SK-MEL-5 (cell line): ENCODE results near the gene PRKAG3. TPM values are rescaled to one million over a fixed set of nuclear protein-coding genes. Genes with fewer than 3 reads are reported as not detected.

Experiments used
- DNase-seq: peaks from one replicate; pipeline ENCODE4 v3.0.0-alpha.2; 2016; ENCODE audit warnings: low read depth, low spot score
- in situ Hi-C: cut with HindIII; loops from 2 replicates; pipeline ENCODE4 v1.10.0; 2016; ENCODE audit warnings: low sequenced_read_pairs, high pct_unique_total_duplicates, low pct_unique_long_range_greater_than_20kb
- total RNA-seq: library from RNA; depleted of rRNA; stranded (reverse); fragments of >200 nt; shearing (Covaris generic); gene quantifications from 2 replicates; pipeline ENCODE4 v1.2.3, GENCODE V29; 2014

PRKAG3 gene
- total RNA-seq, 1 experiment from 2014 or later: not detected

DNA sequence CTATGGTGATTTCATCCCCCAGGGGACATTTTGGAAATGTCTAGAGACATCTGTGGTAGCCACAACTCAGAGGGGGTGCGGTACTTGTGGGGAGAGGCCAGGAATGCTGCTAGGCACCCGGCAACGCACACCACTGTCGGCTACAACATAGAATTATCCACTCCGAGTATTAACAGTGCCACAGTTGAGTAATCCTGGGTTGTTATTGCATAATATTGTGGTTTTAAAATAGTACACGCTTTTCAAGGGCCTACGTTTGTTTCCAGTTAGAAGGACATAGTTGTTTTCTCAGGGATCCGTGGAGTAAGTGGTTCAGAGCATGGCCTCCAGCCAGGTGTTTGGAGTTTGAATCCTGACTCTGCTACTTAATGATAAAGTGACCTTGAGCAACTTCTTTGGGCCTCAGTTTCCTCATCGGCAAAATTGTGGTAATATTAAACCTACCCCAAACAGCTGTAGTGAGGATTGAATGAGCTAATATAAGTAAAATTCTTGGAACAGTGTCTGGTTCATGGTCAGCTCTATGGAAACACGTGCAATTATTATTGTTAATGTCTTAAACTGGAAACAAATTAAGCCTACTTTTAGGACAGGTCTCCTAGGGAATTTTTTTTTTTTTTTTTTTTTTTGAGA lies 25.1 kb downstream of the PRKAG3 start:
- peak; percentile 94 for DNase-seq
- in situ Hi-C loops: no loop called here

DNA sequence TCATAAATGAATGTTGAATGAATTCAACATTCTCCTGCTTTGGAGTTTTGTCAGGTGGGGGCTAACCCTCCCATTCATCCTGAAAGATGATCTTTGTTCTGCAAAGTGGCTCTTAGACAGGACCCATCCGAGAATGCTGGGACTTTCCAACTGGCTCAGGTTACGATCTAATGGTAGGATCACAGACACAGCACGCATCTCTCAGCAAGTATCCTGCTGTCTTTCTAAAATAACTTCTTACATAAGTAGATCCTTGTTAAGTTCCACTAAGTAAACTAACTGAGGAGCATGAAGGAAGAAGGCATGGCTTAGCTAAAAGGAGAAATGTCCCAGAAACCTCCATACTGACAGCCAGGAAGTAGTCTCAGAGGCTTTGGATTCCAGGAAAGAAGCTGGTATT lies 26.0 kb downstream of the PRKAG3 start:
- peak; percentile 92 for DNase-seq
- in situ Hi-C loops: no loop called here

DNA sequence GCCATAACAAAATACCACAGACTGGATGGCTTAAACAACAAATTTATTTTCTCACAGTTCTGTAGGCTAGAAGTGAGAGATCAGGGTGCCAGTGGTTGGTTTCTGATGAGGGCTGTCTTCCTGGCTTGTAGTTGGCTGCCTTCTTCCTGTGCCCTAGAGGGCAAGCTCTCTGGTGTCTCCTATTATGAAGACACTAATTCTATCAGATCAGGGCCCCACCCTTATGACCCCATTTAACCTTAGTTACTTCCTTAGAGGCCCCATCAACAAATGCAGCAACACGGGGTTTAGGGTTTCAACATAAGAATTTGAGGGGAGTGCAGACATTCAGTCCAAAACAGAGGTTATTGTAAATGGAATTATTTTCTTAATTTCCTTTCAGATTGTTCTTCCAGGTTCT lies 26.8 kb downstream of the PRKAG3 start:
- in situ Hi-C loops: no loop called here
- DNase-seq: no peak

DNA sequence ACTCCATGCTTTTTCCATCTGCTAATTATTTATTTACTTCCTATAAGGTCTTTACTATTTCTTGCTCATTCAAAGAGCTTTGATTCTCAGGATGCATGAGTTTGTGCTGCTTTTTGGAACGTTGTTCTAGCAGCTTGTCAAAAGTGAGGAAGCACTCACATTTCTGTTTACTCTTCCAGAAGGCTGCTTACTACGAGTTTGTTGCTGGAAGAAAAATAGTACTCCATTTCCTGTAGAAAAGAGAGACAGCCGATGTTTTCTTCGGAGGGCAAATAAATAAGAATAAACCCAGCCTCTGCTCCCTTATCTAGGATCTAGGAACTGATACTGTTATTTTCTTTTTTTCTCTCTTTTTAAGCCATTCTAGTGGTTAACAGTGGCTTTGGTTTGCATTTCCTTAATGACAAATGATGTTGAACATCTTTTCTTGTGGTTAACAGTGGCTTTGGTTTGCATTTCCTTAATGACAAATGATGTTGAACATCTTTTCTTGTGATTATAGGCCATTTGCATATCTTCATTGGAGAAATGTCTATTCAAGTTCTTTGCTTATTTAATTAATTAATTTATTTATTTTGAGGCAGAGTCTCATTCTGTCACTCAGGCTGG lies 29.1 kb downstream of the PRKAG3 start:
- no peak for DNase-seq
- in situ Hi-C loops: no loop called here

DNA sequence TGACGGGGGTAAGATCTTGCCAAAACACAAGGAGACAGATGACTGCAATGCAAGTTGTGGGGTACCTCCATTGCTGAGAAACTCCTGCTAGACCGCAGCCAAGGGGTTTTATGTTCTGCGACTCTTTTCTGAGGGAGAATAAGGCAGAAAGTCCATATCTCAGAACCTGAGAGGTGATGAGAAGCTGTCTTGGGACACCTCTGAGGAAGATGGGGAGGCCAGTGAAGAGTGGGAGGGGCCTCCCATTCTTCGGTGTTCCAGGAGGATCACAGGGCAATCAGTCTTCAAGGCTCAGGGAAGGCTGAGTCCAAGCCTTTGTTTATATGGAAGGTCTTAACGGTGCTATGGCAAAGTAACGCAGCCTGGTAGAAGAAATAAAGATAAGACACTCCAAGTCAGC lies 31.6 kb downstream of the PRKAG3 start:
- in situ Hi-C loops: no loop called here
- DNase-seq: no peak

DNA sequence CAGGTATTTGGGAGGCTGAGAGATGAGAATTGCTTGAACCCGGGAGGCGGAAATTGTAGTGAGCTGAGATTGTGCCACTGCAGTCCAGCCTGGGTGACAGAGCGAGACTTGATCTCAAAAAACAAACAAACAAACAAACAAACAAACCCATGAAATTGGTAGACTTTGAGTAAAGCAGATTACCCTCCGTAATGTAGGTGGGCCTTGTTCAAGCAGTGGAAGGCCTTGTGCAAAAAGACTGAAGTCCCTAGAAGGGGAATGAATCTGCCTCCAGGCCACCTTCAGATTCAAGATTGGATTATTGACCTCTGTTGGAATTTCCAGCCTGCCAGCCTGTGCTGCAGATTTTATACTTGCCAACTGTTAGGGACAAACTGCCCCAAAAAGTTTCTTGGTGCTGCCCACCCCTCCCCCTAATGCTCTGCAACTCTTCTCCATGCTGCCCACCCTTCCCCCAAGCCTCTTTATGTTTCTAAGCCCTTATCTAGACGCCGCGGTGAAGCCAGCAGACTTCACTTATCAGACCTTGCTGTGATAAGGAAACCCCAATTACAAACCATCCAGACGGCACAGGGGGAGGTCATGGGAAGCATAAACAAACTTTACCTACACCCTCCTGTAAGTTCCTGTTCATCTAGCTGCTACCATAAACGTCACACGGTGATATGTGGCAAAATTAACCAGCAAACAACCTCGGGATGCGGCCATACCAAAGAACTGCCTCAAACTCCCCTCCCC lies 32.7 kb downstream of the PRKAG3 start:
- DNase-seq: no peak
- in situ Hi-C loops: no loop called here

DNA sequence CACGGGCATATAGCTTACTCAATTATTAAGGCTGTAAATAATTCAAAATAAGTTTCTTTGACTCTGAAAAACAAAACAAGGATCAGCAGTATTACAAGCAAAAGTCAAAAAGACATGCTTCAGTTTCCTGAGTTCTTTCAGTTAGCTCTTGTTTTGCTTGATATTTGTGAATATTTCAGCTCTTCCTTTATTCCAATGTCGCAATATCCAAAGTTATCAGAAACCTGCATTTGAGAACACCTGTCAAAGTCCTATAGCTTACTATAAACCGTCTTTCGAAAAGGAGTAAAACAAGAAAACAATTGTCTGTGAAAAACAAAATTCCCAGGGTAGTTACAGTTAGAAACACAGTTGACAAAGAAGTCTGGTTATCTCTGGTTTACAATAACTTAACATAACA lies 34.9 kb downstream of the PRKAG3 start:
- no peak for DNase-seq
- in situ Hi-C loops: no loop called here

DNA sequence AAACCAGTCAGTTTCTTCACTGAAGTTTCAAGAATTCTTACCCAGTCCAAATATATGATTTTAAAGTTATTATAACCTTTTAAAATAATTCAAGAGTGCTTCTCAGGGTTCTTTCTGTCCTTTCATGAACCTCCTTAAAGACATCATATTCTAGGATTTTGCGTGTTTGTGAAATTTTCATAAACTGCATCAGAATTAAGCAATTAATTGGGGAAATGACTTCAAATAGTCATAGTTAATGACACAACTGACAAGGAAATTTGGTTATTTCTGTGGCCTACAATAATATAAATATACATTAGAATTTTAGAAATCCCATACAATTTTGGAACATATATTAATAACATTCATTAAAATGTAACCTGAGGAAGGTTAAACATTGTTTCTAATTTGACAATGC lies 39.2 kb downstream of the PRKAG3 start:
- no peak for DNase-seq
- in situ Hi-C loops: no loop called here

DNA sequence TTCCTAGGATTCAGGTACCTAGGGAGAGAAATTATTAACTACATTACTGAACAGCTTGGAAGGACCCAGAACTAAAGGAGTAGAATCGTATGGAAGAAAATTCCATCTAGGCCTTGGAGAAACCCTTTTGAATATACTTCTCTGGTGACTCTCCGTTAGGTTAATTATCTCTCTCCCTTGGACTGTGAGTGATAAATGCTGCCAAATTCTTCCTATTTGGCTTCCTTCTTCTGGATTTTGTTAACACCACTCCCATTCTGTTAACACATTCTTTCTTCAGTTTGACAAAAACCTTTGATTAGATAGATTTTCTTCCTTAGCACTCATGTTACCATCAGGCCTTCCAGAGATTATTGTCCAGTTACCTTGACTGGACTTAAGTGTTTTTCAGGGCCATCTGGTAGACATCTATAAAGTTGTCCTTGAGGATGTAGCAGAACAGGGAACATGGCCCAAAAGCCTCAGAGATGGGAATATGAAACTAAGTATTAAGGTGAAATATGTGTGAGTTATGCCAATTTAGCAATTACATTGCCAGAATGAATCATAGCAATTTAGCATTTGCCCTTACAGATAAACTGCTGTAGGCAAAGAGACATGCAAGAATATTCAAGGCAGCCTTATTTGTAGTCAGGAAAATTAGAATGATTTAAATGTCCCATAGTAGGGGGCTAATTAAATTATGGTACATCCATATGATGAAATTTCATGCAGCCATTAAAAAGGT lies 42.9 kb downstream of the PRKAG3 start:
- DNase-seq: no peak
- in situ Hi-C loops: no loop called here

DNA sequence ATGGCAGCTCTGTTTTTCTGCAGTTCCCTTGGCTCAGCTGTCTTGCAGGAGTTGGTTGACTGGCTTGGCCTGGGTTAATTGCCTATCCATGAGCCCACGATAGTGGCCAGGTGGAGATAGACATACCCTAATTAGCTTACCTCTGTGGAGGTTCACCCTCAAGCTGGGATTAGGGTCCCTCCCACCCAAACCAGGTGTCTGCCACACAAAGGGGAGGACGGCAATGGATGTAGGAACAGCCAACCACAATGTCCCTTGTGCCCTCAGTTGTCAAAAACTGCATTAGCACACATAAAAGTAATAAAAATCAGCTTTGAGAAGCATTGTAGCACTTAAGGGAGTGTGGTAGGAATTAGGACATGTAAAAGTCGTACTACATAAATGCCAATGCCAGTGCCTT lies 45.5 kb downstream of the PRKAG3 start:
- no peak for DNase-seq
- in situ Hi-C loops: no loop called here

DNA sequence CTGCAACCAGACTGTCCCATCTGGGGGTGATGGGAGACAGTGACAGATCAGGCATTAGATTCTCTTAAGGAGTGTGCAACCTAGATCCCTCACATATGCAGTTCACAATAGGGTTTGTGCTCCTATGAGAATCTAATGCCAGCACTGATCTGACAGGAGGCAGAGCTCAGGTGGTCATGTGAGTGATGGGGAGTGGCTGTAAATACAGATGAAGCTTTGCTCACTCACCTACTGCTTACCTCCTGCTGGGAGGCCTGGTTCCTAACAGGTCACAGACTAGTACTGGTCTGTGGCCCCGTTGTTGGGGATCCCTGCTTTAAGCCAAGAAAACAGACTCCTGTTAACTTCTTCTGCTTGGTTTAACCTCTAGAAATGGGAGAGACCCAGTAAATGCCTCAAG lies 46.5 kb downstream of the PRKAG3 start:
- in situ Hi-C loops: no loop called here

DNA sequence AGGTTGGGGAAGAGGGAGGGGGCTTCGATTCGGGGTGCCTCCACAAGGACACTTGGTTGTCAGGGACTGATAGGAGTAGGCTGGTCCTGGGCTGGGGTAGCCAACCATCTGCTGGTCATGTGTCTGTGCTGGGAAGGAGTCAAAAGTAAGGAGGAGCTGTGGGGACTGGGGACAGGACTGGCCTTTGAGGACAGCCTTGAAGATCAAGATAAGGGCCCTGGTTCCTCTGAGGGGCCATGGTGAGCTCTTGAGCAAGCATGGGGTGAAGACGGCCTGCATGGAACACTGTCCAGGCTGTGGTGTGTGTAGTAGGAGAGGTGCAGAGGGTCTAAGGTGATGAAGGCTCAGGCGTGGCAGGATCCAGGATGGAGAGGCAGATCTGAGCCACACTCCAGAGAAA lies 47.9 kb downstream of the PRKAG3 start:
- DNase-seq: no peak
- in situ Hi-C loops: no loop called here

More for the DNA sequence above, 46.5 kb downstream of the PRKAG3 start:
- DNase-seq: no peak

DNA sequence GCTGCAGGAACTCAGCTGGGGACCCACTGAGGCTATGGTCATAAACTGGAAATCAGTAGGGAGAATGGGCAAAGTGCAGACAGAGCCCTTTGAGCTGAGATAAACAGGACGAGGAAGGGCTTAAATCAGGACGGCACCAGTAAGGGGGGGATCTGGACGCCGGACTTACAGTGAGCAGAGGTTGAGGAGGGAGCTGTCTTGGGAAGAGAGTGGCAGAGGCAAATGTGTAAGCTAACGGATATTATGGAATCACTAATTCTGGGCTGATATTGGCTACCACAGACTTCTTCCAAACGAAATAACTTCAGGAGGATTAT lies 49.1 kb downstream of the PRKAG3 start:
- DNase-seq: no peak
- in situ Hi-C loops: no loop called here

DNA sequence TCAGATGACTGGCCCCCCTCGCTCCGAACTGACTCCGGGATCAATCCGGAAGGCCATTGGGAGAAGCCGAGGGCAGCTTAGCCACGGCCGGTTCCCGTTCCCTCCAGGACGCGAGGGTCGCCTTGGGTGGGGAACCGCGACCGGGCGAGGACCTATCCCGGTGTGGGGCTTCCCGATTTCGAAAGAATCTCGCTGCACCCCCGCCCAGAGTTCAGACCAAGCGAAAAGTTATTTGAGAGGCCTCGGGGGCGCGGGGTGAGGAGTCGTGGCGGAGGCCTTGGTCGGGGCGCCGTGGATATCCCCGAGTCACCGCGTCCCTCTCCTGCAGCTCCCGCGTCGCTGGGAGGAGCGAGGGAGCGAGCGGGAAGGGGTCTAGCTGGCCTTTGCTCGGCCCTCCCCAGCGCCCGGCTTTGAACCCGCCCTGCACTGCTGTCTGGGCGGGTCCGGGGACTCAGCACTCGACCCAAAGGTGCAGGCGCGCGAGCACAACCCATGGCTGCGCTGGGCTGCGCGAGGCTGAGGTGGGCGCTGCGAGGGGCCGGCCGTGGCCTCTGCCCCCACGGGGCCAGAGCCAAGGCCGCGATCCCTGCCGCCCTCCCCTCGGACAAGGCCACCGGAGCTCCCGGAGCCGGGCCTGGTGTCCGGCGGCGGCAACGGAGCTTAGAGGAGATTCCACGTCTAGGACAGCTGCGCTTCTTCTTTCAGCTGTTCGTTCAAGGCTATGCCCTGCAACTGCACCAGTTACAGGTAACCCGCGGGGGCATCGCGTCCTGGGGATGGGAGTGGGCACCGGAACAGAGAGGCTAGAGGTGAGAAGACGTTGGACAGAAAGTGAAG lies 49.7 kb downstream of the PRKAG3 start, which contains the start of gene CYP27A1:
Gene CYP27A1, plus strand, starts transcription at position 457 of the 837 bp plus-strand sequence. Its CDS starts 36 bp downstream, at position 493.
- in situ Hi-C loops: no loop called here
- peak; percentile 35 for DNase-seq

DNA sequence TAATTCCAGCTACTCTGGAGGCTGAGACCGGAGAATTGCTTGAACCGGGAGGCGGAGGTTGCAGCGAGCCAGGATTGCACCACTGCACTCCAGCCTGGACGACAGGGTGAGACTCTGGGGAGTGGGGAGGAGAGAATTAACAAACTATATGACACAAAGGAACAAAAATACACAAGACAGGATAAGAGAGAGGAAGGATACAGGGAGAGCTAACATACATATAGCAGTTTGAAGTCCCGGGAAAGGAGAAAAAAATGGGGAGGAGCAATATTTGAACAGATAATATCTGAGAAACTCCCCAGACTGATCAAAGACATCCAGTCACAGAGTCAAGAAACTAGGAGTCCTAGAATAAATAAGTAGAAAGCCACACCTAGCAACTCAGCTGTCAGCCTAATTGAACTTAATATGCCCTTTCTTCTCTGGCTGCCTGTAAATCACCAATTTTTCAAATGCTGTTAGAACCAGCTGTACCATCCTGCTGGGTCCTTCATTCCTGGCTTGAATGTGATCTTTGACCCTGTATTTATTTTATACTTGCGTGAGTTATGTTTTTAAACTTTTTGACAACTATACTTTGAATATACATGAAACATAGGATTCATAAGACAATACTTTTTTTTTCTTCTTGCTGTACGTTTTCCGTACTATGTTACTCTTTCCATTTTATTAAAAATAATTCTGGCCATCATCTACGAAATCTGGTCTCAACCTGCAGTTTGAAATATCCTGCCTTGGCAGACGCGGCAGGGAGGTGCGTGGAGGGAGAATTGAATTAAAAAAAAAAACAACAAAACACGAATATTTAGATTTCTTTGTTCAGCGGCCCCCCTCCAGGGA lies 50.5 kb downstream of the PRKAG3 start:
- in situ Hi-C loops: no loop called here
- DNase-seq: no peak

DNA sequence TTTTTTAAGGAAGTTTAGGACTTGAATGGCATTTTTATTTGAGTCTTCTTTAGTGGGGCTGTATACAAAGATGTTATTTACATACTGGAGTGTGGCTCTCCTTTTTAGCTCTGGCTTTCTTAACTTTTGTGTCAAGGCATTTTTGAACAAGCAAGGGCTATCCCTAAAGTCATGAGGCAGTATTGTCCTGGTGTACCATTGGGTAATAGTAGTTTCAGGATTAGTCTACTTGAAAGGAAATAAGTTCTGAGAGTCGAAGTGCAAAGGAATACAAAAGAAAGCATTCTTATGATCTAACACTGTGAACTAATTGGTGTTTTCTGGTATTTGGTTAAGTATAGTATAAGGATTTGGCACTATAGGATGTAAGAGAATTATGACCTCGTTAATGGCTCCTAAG lies 51.6 kb downstream of the PRKAG3 start:
- in situ Hi-C loops: no loop called here
- DNase-seq: peak; percentile 60
